Activated CD8-positive, alpha-beta memory T cell treated with anti-CD3 and anti-CD28 coated beads, Interleukin-2, amount 50 U/mL, for 1 hour (primary cell): ENCODE results near the gene SYNGAP1.
A peak's percentile ranks its signal among the peaks of the same experiment; 100 is the strongest.
"Not testable (repeated sequence)": the region's sequence is repeated elsewhere in the genome, so short reads cannot be mapped to it uniquely, and the experiment has no call there.

Source experiments
- DNase-seq: peaks from one replicate; pipeline ENCODE4 v3.0.0-alpha.2; 2020; ENCODE audit errors: extremely low read depth

Gene SYNGAP1

DNA sequence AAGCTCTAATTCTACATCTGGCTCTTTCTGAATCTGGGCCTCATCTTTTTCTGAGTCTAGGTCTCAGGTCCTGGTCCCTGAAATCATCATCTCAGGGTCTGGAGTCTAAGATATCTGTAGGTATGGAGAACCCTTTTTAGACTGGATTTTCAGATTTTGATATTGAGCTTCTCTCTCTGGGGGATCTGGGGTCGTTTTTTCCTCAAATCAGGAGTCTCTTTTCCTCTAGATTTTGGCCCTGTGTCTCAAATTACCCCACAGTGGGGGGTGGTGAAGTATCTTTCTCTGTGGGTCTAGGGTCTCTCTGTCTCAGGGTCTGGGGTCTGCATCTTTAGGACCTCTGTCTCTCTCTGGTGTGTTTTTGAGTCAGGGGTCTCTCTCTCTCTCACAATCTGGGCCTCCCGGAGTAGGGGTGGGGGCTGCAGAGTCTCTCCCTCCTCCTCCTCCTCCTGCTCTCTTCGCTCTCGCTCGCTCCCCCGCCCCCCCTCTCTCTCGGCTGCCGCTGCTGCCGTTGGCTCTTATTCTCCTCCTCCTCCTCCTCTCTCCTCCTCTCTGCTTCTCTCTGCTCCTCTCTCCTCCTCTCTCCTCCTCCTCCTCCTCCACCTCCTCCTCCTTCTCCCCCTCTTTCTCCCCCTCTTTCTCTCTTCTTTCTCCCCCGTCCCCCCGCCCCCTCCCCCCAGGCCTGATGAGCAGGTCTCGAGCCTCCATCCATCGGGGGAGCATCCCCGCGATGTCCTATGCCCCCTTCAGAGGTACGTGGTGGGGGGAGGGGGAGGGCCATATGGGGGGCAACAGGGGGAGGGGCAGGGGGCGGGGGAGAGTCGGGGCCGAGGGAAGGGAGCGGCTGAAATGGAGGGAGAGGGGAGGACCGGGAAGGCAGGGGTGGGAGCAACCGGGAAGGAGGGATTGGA, at the start of gene SYNGAP1:
Gene SYNGAP1, plus strand, starts transcription at position 486 of the 911 bp plus-strand sequence. Its CDS starts 200 bp downstream, at position 686.
- DNase-seq, result no peak

DNA sequence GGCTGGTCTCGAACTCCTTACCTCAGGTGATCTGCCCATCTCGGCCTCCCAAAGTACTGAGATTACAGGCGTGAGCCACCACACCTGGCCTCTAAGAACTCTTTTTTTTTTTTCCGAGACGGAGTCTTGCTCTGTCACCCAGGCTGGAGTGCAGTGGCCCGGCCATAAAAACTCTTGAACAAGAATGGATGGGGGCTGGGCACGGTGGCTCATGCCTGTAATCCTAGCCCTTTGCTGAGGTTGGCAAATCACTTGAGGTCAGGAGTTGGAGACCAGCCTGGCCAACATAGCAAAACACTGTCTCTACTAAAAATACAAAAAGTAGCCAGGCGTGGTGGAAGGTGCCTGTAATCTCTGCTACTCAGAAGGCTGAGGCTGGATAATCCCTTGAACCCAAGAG, 48.0 kb upstream of the SYNGAP1 start:
- DNase-seq, result not testable (repeated sequence)

DNA sequence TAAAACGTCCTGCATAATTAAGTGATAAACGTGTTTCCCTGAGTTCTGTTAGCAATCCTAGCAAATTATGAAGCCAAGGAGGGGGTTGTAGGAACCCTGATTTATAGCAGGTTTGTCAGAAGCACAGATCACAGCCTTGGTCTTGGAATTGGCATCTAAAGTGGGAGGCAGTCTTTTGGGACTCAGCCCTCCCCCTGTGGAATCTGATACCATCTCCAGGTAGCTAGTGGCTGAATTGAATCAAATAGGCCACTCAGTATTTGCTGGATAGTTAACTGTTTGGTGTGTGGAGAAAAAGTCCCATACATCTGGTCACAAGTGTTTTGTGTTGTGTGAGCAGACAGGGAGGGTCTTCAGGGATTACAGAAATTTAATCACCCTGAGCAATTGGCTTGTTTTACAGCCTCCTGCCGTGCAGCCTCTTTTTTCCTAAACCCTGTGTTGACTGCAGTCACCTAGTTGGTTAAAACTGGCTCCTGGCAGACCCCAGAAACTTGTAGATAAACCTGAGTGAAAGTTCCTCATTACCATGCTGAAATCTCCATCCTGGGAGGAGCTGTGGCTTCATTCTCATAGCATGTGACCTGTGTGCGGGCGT, 47.2 kb upstream of the SYNGAP1 start:
- DNase-seq, result no peak

DNA sequence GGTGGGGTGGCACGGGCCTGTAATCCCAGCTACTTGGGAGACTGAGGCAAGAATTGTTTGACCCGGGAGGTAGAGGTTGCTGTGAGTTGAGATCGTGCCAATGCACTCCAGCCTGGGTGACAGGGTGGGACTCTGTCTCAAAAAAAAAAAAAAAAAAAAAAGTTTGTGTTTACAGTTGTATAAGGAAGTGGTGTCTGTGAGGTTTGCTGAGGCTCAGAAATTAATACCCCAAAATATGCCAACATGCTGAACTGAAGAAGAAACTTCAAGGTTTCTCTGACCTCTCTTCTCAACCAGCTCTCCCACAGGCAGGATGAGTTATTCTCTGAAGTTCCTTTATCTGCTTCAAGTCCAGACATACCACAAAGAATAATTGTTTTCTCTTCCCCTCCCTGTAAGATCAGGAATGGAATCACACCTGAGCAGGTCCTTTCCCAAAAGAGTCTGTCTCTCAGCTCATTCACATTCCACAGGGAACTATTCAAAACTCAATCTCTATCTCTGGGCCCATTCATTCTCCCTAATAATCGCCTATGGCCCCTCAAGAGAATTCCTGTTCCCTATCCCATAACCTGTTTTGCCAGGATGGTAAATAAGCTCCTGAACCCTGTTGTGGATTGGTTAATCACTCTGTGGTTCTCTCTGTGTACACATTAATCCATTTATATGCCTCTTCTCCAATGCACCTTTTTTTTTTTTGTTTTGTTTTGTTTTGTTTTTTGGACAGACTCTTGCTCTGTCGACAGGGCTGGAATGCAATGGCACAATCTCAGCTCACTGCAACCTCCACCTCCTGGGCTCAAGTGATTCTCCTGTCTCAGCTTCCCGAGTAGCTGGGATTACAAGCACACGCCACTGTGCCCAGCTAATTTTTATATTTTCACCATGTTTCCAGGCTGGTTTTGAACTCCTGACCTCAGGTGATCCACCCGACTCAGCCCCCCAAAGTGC, 45.6 kb upstream of the SYNGAP1 start:
- no peak for DNase-seq

DNA sequence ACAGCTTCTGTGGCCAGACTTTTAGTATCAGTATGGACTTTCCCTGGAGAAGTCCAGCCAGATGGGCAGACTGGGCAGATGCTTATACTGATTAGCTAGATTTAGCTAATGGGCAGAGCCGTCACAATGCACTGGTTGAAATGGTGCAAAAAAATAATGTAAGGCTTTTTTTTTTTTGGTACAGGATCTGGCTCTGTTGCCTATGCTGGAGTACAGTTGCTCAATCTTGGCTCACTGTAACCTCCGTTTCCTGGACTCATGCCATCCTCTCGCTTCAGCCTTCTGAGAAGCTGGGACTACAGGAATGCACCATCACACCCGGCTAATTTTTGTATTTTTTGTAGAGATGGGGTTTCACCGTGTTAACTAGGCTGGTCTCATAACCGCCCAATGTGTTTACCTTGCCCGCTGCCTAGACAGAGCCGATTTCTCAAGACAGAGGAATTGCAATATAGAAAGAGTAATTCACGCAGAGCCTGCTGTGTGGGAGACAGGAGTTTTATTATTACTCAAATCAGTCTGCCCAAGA, 44.7 kb upstream of the SYNGAP1 start:
- DNase-seq, result no peak

DNA sequence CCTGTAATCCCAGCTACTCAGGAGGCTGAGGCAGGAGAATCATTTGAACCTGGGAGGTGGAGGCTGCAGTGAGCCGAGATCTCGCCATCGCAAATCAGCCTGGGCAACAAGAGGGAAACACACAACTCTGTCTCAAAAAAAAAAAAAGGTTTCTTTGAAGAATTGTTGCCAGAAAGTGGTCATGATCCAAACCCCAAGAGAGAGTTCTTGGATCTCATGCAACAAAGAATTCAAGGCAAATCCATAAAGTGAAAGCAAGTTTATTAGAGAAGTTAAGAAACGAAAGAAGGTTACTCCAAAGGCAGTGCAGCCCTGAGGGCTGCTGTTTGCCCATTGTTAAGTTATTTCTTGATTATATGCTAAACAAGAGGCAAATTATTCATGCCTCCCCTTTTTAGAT, 42.7 kb upstream of the SYNGAP1 start:
- no peak for DNase-seq

DNA sequence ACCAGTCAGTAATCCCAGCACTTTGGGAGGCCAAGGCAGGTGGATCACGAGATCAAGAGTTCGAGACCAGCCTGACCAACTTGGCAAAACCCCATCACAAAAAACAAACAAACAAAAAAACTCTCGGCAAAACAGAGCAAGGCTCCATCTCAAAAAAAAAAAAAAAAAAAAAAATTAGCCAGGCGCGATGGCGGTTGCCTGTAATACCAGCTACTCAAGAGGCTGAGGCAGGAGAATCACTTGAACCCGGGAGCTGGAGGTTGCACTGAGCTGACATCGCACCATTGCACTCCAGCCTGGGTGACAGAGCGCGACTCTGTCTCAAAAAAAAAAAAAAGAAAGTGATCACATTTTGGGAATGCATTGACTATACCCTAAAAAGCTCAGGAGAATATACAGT, 40.7 kb upstream of the SYNGAP1 start:
- DNase-seq, result not testable (repeated sequence)

DNA sequence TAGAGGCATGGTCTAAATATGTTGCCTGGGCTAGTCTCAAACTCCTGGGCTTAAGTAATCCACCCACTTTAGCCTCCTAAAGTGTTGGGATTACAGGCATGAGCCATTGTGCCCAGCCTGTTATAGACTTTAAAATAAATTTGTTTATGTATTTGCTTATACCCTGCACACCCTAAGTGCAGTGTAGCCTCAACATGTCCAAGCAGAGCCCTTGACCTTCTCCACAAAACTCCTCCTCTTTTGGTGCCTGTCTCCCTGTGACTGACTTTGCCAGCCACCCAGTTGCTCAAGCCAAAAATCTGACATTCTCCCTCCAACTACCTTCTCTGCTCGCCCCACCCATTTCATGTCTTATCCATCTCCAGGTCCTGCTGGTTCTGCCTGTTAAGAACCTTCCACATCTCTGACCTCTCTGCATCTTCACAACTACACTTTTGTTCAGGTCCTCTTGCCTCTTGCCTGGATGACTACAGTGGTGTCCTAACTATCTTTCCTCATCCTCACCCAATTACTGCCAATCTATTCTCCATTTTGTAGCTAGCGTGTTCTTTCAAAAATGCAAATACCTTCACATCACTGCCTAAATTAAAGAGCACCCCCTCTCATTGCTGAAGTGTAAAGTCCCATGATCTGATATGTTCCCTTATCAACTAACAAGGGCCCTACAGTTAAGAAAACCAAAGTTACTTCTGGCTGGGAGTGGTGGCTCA, 39.4 kb upstream of the SYNGAP1 start:
- DNase-seq, result no peak

DNA sequence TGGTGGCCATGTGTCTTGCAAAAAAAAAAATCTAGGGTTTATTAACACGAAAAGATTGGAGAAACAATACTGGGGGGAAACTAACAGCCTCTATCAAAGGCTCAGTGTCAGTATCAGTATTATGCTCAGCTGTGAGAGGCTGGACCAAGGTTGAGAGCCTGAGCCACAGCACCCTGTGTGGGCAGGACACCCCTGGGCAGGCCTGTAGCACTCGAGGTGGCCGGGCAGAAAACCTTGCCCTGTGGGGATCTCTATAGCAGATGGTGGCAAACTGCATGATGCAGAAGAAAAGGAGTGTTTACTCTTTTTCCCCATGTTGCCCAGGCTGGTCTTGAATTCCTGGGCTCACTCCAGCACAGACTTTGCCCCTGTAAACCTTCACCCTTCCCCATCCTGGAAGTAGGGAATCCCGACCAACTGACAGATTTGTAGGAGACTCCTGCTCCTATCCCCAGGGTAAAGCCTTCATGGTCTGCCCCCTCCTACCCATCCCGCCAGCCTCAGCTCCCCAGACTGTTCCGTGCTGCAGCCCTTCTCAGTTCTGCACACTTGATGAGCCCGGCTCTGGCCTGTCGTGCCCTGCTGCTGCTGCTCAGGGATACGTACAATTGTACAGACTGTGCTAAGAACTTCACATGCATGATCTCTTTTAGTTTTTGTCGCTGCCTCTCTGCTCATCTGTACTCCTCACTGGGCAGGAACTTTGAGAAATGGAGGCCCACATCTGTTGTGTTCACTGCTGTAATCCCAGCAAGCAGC, 36.3 kb upstream of the SYNGAP1 start:
- DNase-seq, result no peak

DNA sequence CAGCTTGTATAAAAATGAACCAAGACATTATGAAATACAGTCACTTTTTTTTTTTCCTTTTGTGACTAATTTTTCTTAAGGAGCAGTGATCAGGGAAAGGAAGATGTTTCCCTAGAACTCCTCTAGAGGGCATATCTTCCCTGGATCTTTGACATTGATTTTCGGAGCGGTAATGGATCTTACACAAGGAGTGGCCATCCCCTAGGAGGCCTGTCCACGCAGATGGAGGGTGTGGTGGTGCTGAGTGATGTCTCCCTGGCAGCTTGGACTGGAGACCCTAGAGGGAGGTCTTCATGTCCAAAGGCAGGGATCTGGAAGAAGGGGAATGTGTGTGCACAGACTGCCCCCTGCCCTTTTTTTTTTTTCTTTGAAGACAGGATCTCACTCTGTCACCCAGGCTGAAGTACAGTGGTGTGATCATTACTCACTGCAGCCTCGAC, 35.3 kb upstream of the SYNGAP1 start:
- DNase-seq, result no peak

DNA sequence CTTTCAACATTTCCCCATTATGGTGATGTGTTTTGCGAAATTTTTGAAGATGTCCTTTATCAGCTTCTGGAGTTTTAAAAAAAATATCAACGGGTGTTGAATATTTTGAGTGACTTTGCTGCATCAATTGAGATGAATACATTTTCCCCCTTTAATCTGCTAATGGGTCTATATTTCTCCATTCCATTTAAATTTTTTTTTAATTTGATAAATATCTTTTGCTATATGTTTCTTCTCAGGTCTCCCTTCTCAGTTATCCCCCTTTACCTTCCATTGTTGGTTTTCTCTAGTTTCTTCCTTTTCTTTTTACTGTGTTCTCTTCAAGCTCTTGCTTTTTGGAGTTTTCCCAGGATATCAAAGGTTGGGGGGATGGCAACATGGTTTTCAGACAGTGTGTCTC, 29.7 kb upstream of the SYNGAP1 start:
- no peak for DNase-seq

DNA sequence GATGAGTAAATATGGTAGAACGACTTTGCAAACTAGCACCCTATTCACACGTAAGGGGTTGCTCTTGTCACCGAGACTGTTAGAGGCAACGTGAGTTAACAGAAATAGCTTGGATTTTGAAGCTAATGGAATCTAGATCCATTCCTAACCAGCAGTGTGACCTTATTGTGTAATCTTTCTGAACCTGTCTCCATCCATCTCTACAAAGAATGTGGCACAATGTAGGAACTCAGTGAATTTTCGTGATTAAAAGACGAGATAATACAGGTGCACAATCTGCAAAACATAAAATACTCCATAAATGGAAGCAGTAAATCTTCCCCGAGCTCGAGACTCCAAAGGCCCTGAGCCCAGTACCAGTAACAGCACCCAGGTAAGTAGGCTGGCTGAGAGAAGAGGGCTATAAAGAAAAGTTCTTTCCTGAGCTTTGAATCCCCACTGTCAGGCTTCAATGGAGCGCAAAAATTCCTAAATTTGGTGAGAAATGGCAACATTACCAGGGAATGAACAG, 29.0 kb upstream of the SYNGAP1 start:
- no peak for DNase-seq

DNA sequence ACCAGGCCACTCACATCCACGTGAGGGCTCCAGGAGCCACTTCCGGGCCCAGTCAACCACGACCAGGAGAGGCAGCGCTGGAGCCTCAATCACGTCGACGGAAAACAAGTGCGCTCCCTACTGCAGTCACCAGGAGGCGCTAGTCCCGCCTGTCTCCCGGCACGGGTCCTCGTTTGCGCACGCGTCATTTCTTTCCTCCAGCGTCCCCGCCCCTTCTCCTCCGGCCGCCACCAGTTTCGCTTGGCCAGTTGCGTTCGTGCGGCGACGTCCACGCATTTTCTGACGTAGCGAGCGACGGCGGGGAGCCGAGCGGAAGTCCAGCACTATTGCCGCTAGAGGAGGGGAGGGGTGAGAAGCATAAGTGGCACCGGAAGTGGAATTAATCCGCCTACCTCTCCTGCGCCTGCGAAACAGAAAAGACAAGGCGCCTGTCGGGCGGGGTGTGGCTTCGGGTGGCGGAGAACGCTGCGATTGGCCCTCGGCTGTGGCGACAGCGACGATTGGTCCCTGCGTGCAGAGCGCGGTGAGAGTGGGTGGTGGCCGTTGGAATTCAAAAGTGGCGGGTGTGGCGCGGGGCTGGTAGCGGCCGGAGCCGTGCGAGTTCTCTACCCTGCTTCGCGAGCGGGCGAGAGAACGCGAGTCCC, 28.5 kb upstream of the SYNGAP1 start, which contains the start of gene KIFC1:
Gene KIFC1, plus strand, starts transcription at position 546 of the 644 bp plus-strand sequence. CDS start 163 bp downstream, outside the sequence.
- DNase-seq, result peak; percentile 99

DNA sequence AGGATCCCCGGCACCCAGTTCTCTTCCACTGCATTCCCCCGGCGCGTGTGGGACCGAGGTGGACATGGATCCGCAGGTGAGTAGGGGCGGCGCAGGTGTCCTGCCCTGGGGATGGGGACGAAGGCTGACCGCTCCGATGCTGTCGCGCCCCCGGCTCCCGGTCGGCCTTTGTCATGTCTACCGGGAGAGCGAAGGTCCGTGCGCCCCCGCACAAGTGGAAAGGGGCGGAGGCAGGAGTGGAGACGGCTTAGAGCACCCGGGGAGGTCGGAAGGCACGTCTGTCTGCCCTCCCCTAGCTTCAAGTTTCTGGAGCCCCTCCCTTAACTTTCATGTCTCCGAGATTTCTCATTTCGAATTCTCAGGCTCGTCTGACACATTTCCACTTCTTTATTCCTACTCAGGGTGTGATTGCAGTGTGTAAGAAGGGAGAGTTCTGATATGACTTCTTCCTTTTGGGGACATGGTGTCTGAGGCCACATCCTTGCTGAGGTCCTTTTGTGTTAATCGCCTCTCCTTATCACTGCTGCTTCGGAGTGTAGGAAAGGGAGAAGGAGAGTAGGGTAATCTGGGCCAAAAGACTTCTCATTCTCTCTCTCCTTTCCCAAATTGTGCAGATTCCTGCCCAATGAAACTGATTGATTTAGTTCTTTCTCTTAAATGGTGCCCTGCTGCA, 27.8 kb upstream of the SYNGAP1 start:
- no peak for DNase-seq

DNA sequence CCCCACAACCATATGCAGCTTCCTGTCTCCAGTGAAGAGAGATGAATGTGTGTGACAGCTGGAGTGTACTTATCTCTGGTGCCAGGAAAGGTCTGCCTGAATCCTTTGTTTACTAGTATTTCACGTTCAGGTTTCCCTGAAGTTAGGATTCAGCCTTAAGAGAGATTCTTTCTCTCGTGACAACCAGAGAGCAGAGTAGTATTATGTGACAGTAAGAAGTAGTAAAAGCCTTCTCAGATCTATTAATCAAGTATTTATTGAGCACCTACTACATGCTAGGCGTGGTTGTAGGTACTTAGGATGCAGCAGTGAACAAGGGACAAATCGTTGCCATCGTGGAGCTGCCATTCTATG, 27.3 kb upstream of the SYNGAP1 start:
- no peak for DNase-seq

DNA sequence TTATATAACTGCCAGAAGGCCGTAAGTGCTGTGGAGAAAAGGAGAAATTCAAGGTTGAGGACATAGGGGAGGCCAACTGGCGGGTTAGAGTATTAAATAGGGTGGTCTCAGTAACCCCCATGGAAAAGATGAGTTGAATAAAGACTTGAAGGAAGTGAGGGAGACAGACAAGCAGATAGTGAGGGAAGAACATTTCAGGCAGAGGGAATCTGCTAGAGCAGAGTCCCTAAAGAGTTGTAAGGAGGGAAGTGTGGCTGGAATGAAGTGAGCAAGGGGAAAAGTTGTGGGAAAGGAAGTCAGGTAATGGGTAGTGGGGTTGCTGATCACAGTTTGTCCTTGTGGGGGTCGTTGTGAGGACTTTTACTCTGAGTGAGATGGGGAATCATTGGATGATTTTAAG, 26.9 kb upstream of the SYNGAP1 start:
- DNase-seq, result no peak

DNA sequence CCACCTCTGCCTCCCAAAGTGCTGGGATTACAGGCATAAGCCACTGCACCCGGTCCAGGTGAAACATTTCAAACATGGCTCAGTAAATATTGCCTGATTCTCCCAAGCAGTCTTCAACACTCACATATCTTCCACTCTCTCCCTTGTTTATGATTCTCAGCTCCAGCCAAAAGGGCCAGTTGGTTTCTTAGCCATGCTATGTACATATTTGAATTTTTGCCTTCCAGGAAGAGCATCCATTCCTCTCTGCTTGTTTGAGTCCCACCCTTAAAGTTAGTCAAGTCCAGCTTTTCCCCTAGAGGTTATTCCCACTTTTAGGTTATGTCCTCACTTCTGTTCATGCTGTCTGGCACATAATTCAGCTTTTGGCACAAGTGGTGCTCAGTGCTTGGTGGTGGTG, 22.3 kb upstream of the SYNGAP1 start:
- no peak for DNase-seq

DNA sequence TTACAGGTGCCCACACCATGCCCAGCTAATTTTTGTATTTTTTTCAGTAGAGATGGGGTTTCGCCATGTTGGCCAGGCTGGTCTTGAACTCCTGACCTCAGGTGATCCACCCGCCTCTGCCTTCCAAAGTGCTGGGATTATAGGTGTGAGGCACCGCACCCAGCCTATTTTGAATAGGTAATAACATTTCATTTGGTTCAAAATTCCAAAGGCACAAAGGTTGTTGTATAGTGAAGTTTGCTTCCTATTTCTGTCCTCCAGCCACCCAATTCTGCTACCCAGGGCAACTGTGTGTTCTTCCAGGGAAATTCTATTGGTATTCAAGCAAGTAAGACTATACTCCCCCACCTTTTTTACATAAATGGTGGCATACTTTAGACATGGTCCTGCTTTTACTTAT, 21.3 kb upstream of the SYNGAP1 start:
- DNase-seq, result not testable (repeated sequence)

DNA sequence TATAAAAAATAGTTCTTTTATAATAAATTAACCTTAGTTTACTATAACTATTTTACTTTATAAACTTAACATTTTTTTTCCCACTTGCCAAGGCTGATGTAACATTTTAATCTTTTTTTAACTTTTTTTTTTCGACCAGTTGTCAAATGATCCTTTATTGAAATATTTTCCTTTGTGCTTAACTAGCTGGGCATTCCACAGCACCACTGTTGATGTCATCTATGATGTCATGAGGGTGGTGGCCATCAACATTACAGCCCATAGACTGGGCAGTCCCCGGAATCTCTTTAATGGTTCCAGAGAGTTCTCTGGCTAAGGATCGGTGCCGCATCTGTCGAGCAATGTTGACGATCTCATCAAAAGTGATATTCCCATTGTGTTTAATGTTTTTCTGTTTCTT, 20.0 kb upstream of the SYNGAP1 start:
- not testable (repeated sequence) for DNase-seq
